ENCODE data around the gene ZBTB7A.
"Not testable (repeated sequence)": the region's sequence is repeated elsewhere in the genome, so short reads cannot be mapped to it uniquely, and the experiment has no call there.

ZBTB7A gene

GRCh38 chr19:4019578-4019977 lies 47.1 kb downstream of the ZBTB7A start:
- no peak for DNase-seq (ENCODE audit: low read depth, low spot score)

GRCh38 chr19:4018775-4019504 lies 47.8 kb downstream of the ZBTB7A start:
- no peak for DNase-seq (ENCODE audit: low read depth, low spot score)
- H3K27ac ChIP-seq, result no peak overlapping the region

More at GRCh38 chr19:4019578-4019977, 47.1 kb downstream of the ZBTB7A start:
- H3K27ac ChIP-seq, result no peak overlapping the region

GRCh38 chr19:4018140-4018613 lies 48.5 kb downstream of the ZBTB7A start:
- H3K27ac ChIP-seq, result no peak overlapping the region
- no peak for DNase-seq (ENCODE audit: low read depth, low spot score)

GRCh38 chr19:4016903-4017638 lies 49.6 kb downstream of the ZBTB7A start:
- no peak overlapping the region for H3K27ac ChIP-seq
- no peak for DNase-seq (ENCODE audit: low read depth, low spot score)

GRCh38 chr19:4016486-4016885 lies 50.2 kb downstream of the ZBTB7A start:
- no peak for DNase-seq (ENCODE audit: low read depth, low spot score)
- H3K27ac ChIP-seq, result no peak overlapping the region

- no peak for DNase-seq (ENCODE audit: low read depth, low spot score)
- no peak overlapping the region for H3K27ac ChIP-seq
Measured at GRCh38 chr19:4015705-4016402, 50.8 kb downstream of the ZBTB7A start.

GRCh38 chr19:4014541-4015491 lies 51.9 kb downstream of the ZBTB7A start:
- no peak overlapping the region for H3K27ac ChIP-seq
- DNase-seq (ENCODE audit: low read depth, low spot score), result no peak

- no peak for DNase-seq (ENCODE audit: low read depth, low spot score)
Measured at GRCh38 chr19:4013886-4014540, 52.7 kb downstream of the ZBTB7A start.

GRCh38 chr19:4012975-4013634 lies 53.6 kb downstream of the ZBTB7A start:
- H3K27ac ChIP-seq, result no peak overlapping the region
- DNase-seq (ENCODE audit: low read depth, low spot score), result no peak

More at GRCh38 chr19:4013886-4014540, 52.7 kb downstream of the ZBTB7A start:
- H3K27ac ChIP-seq, result no peak overlapping the region

GRCh38 chr19:4012092-4012974 lies 54.4 kb downstream of the ZBTB7A start:
- DNase-seq (ENCODE audit: low read depth, low spot score), result no peak
- H3K27ac ChIP-seq, result no peak overlapping the region

- DNase-seq (ENCODE audit: low read depth, low spot score); H3K27ac ChIP-seq: not testable (repeated sequence)
Measured at GRCh38 chr19:4011430-4011829, 55.3 kb downstream of the ZBTB7A start.

GRCh38 chr19:4010808-4011110 lies 55.9 kb downstream of the ZBTB7A start:
- H3K27ac ChIP-seq, result no peak overlapping the region
- DNase-seq (ENCODE audit: low read depth, low spot score), result no peak

GRCh38 chr19:4009990-4010807 lies 56.5 kb downstream of the ZBTB7A start:
- DNase-seq (ENCODE audit: low read depth, low spot score), result no peak

GRCh38 chr19:4007836-4008539 lies 58.7 kb downstream of the ZBTB7A start:
- no peak for DNase-seq (ENCODE audit: low read depth, low spot score)
- peak overlapping the region; percentile 19 for H3K27ac ChIP-seq

More at GRCh38 chr19:4009990-4010807, 56.5 kb downstream of the ZBTB7A start:
- H3K27ac ChIP-seq, result no peak overlapping the region

GRCh38 chr19:4007021-4007835 lies 59.5 kb downstream of the ZBTB7A start, which contains the start of gene PIAS4:
PIAS4 (plus strand) TSS chr19:4007736; CDS start chr19:4007761, 25 bp downstream.
- H3K27ac ChIP-seq, result peak within 1 kb of the TSS; percentile 19

More at GRCh38 chr19:4007021-4007835, 59.5 kb downstream of the ZBTB7A start, which contains the start of gene PIAS4:
- peak; percentile 50 for DNase-seq (ENCODE audit: low read depth, low spot score)

Data from epithelial cell of prostate (primary cell).